SW 1271 (cell line): ENCODE data around the gene LYSMD4.
A peak's percentile ranks its signal among the peaks of the same experiment; 100 is the strongest.

Experiments used
- DNase-seq, 2 experiments: peaks; one replicate each; lab custom pipeline; 2025; lab: John Stamatoyannopoulos, UW

LYSMD4 gene

DNA sequence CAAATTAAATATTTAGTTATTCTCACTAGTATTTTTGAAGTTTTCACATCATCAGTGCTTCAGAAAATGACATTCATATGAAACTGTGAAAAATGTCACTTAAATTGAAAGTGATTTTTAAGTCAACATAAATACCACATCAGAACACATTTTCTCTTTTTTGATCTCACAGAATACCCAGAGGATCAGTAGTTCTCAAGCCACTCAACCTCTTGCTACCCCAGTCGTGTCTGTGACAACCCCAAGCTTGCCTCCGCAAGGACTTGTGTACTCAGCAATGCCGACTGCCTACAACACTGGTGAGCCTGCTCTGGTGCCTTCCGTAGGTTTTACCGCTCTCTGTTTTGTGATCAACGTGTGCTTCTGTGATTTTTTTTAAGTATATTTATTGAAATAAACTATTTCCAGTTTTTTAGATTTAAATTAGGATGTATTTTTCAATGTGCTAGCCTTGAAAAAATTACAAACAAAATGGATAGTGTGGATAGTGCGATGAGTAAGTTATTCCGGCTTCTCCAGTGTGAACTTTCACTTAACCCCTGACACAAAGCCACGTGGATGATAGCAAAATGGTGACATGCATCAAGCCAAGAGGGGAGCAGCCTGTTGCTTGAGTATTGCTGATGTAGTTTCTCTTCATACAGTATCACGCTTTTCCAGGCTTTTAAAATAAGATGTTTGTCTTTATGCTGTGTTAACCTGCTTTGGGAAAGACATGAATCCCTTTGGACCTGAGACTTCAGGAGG lies 26.5 kb downstream of the LYSMD4 start:
- no peak for DNase-seq

DNA sequence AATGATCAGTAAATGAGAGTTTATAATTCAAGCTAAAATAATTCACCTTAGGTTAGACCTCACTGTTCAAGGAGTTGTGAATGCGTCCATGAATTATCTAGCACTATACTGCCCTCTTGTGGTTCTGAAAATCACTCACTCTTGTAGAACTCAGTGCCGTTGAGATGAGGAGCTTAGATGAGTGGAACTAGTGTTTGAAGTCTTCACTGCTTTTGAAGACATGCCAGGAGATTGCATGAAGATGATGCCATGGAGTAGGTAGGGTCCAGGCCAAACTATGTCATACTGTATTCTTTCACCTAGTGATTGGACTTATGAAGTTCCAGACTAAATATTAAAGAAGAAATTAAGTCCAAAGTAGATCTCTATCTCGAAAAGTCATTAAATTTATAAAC lies 28.8 kb downstream of the LYSMD4 start:
- DNase-seq, result peak; percentile 38 to 87

DNA sequence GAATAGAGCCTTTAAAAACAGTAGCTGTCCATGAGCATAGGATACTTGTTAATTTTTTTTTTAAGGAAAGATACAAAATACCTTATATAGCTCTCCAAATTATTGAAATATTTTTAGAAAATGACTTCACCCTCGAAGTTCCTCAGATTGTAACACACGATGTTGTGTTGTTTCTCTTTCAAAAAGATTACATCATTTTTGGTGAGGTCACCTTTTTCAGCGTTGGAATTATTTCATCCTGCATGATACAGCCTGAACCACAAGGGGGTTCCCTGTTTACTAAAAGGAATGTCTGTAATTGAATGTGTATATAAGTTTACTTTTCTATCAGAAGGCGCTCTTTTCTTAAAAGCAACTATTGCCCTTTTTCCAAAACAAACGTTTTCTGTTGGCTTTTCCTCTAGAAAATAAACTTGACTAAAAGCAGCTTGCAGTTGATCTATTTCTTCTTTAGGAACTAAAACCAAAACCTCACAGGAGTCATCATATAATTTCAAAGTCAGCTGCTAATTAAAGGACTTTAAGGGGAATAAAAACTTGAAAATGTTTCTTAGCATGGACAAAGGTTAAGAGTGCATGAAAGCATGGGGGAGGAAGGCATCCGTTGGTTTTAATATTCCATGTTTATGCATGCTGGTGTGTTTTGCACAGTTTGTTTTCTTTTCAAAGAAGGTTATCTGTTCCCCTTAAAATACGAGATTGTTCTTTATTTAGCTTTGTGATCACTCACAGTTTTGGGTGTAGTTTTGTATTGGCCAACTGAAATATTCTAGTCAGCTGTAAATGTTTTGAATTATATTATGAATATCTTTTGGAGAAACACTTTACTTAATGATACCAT lies 29.4 kb downstream of the LYSMD4 start:
- DNase-seq, result peak; percentile 45 to 73

DNA sequence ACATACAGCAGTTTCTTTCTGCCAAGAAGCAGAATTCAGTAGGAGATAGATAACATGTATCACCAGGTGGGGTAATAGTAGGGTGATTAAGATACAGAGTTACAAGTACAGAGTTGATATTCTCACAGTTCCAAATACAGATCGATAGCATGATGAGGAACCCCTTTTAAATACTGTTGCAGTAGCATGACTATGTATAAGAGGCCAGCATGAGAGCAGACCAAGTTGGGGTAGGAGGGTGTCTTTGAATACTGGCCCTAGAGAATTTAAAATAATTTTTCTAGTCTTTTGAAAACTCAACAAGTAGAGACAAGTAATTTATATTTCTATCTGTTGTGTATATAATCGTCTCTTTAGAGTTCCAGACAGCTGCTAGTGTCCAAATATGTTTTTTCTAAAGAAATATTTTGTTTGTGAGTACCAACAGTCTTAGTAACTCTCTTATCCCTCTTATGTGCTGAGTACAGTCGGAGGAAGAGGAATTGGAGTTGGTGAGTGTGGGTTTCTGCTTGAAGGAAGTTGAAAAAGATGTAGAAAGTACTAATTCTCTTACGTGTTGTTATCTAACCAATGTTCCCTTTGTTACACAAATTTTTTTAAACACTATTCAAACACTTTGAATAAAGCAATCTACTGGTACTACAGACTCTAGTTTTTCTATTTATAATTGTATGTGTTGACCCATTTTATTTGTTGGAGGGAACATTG lies 30.2 kb downstream of the LYSMD4 start:
- DNase-seq, result no peak

DNA sequence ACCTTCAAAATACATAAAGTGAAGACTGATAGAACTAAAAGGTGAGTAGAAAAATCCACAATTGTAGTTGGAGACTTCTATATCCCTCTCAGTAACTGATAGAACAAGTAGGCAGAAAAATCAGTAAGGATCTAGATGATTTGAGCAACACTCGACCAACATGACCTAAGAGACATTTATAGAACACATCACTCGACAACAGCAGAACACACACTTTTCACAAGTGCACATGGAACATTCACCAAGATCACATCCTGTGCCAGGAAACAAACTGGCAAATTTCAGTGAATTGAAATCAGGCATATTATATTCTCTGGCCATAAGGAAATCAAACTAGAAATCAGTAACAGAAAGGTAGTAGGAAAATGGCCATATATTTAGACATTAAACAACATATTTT lies 37.1 kb downstream of the LYSMD4 start:
- DNase-seq, result no peak

DNA sequence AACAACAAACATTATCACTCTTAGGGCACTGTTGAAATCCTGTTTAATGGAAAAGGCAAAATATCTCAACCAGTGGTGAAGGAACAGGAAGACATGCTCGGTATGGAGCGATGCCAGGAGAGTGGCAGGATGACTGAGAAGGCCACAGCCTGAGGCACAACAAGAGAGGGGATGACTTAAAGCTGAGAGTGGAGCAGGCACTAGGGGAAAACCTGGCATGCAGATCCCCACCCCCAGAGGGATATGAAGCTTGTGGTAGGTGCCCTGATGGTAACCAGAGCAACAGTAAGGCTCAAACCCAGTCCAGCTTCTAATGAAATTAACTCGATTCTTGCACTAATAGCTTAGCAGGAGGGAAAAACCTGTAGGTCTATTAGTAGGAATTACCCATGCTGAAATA lies 40.4 kb downstream of the LYSMD4 start:
- no peak for DNase-seq

DNA sequence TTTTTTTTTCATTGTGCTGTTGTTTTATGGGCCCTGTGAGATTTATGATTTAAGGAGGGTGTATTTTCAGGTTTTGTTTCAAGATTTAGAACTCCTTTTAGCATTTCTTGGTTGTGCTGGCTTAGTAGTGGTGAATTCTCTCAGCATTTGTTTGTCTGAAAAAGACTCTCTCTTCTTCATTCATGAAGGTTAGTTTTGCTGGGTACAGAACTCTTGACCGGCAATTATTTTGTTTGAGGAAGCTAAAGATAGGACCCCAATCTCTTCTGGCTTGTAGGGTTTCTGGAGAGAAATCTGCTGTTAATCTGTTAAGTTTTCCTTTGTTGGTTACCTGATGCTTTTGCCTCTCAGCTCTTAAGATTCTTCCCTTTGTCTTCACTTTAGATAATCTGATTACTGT lies 46.9 kb downstream of the LYSMD4 start:
- DNase-seq, result no peak

DNA sequence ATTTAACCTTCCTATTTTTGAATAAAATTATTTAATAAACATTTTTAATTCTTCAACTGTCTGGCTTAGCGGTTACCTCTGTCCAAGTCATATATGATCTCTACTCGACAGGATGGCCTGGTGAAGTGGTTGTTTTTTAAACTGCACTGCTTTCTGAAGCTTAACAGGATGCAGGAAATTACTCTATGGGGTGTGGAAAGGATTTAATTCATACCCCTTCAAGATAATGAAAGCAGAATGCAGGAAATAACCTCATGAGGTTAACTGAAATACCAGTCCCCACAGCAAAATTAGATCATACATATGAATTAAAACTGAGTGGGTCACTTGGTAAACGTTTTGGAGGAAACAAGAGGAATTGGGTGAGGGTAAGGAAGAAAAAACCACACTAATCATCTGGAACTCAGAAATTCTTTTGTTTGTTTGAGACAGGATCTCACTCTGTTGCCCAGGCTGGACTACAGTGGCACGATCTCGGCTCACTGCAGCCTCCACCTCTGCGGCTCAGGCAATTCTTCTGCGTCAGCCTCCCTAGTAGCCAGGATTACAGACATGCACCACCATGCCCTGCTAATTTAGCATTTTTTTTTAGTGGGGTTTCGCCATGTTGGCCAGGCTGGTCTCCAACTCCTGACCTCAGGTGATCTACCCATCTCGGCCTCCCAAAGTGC lies 50.1 kb downstream of the LYSMD4 start:
- no peak for DNase-seq

DNA sequence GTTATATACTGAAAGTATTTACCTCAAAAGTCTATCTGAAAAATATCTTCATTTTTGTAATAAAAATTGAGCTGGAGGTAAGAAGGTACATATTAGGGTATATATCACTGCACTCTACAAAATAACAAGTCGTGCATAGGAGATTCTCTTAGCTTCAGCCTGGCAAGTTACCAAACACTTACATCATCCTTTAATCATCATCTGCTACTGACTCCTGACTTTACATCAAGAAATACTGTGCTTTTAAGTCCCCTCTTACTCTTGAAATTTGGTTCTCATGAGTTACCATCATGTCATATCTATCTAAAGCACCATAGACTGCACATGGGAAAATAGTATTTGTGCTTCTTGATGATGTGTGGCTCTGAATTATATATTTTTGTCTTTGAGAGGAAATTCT lies 50.8 kb downstream of the LYSMD4 start:
- no peak for DNase-seq

DNA sequence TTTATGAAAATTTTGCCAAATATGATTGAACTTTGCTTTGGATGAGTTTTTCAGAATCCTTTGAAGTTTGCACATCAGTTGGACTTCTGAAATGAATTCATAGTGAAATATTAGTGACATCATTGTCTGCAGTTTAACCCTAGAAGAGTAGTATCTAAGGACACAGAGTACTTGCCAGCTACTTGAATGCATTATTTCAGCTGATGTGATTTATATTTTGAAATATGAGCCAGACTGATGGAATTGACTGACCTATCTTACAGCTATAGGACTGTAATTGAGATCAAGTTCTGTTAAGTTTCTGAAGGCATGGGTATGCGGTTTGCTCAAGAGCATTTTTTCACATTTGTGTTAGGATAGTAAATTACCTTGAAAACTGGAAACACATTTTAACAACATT lies 51.2 kb downstream of the LYSMD4 start:
- no peak for DNase-seq

DNA sequence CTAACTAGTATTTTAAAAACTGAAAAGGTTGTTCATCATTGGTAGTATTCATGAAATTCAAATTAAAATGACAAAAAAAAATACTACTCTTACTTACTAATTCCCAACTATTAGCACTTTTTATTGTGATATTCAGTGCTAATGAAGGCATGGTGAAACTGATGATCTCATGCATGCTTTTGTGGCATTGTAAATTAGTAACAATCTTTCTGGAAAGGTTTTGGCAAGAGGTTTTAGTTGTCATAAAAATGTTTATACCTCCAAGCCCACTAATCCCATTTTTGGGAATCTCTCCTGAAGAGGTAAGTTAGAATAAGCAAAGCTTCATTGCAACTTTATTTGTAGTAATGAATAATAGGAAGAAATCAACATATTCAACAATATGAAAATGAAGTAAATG lies 53.0 kb downstream of the LYSMD4 start:
- DNase-seq, result no peak

DNA sequence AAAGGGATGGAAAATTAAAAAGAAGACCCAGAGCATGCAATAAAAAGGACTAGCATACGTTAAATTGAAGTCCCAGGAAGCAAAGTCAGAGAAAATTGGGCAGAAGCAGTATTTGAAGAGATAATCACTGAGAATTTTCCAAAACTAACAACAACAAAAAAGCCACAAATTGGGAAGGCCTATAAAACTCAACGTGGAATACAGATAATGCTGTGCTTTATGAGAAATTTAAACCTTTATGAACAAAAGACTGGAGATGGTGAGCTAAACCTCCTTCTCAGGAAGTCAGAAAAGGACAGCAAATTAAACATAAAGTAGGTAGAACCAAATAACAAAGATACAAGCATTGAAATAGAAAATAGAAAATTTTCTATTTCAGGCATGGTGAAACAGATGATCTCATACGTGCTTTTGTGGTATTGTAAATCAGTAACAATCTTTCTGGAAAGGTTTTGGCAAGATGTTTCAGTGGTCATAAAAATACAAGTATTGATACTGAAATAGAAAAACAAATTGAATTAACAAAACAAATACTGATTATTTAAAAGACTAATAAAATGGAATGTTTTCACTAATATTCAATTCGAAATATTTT lies 55.6 kb downstream of the LYSMD4 start:
- DNase-seq, result no peak
